Esophagus muscularis mucosa (tissue), 3 donors: Measurements from ENCODE around the gene P2RX4.

Source experiments
- CTCF ChIP-seq, 3 experiments: fragments of 200-600 bp in 2 of 3; fragments of 450-650 bp in 1 of 3; sonication (generic) in 2 of 3; IDR thresholded peaks; one replicate each; pipeline ENCODE4 v1.5.1; 2017 to 2019; ENCODE audit warnings: antibody characterized with exemption in 3 of 3, mild to moderate bottlenecking in 2 of 3, moderate library complexity in 1 of 3
- POLR2AphosphoS5 ChIP-seq, 2 donors: sonication (generic); formaldehyde crosslinking; IDR thresholded peaks; one replicate each; pipeline ENCODE4 v1.6.1; 2017; ENCODE audit warnings: antibody characterized with exemption in 2 of 2

GRCh38 chr12:121238086-121238485, 28.2 kb downstream of the P2RX4 start:
- TF ChIP-seq CTCF (IDR thresholded peaks at IDR 0.05) (no peak), POLR2AphosphoS5 (IDR thresholded peaks at IDR 0.05) (no peak)
